ENCODE results near the gene STK33.

- TF ChIP-seq YY1 (IDR thresholded peaks at IDR 0.05; ENCODE audit: insufficient read depth, insufficient read length) (no peak), SUZ12 (IDR thresholded peaks at IDR 0.05; ENCODE audit: extremely low read depth, insufficient read depth, insufficient read length) (no peak), ZNF274 (IDR thresholded peaks at IDR 0.05; ENCODE audit: low read depth, low read length) (no peak)
These were observed 70.6 kb downstream of the STK33 start for GRCh38 chr11:8523396-8523795.

Measured in NT2/D1 (cell line).